BLaER1 treated with 17β-estradiol and CSF1 and Interleukin-3, amounts not matched to agents 10 nM and 100 nM (cell line): ENCODE results near the gene TRIM69.

Experiments used
- H3K27ac ChIP-seq, 11 experiments: shearing (Covaris generic); formaldehyde crosslinking; 2 replicates each; pipeline ENCODE4 v1.8.1; 2022
- H3K27me3 ChIP-seq, 11 experiments: shearing (Covaris generic); formaldehyde crosslinking; 2 replicates each; pipeline ENCODE4 v1.8.1; 2022
- H3K36me3 ChIP-seq, 11 experiments: shearing (Covaris generic); formaldehyde crosslinking; 2 replicates each; pipeline ENCODE4 v1.8.1; 2022
- H3K4me1 ChIP-seq, 10 experiments: shearing (Covaris generic); formaldehyde crosslinking; 2 replicates each; pipeline ENCODE4 v1.8.1; 2022
- H3K4me2 ChIP-seq, 11 experiments: shearing (Covaris generic); formaldehyde crosslinking; 2 replicates each; pipeline ENCODE4 v1.8.1; 2022
- H3K4me3 ChIP-seq, 10 experiments: shearing (Covaris generic); formaldehyde crosslinking; 2 replicates each; pipeline ENCODE4 v1.8.1; 2022
- H3K9ac ChIP-seq, 11 experiments: shearing (Covaris generic); formaldehyde crosslinking; 2 replicates each; pipeline ENCODE4 v1.8.1; 2022
- H3K9me3 ChIP-seq, 11 experiments: shearing (Covaris generic); formaldehyde crosslinking; replicated peaks in 1 of 11; 2 replicates each; pipeline ENCODE4 v1.8.1; 2022
- H4K20me1 ChIP-seq, 11 experiments: shearing (Covaris generic); formaldehyde crosslinking; 2 replicates each; pipeline ENCODE4 v1.8.1; 2022
- Cebpa-rat ChIP-seq, 11 experiments: shearing (Covaris generic); IDR thresholded peaks; 2 replicates each; pipeline ENCODE4 v1.8.1; 2022

TRIM69 gene

GRCh38 chr15:44705986-44706385, 30.3 kb upstream of the TRIM69 start:
- Histone ChIP-seq H3K4me2 (no peak overlapping the region), H3K9ac (no peak overlapping the region), H3K36me3 (peaks cover 0 to 15% (median 0%) of the 10 kb centered on the region in 11 experiments; a peak in 6 of 22 replicates), H3K9me3 (peaks cover 35 to 57% (median 49%) of the 10 kb centered on the region in 11 experiments), H3K27me3 (no peaks in the 10 kb centered on the region), H3K4me3 (no peak overlapping the region), H4K20me1 (no peaks in the 10 kb centered on the region), H3K27ac (no peak overlapping the region), H3K4me1 (peaks cover 6 to 14% (median 10%) of the 10 kb centered on the region in 10 experiments)
- TF ChIP-seq Cebpa-rat (IDR thresholded peaks at IDR 0.05), result no peak

GRCh38 chr15:44706401-44706800, 29.9 kb upstream of the TRIM69 start:
- Histone ChIP-seq H3K4me3 (no peak overlapping the region), H3K27me3 (no peaks in the 10 kb centered on the region), H3K36me3 (peaks cover 0 to 15% (median 0%) of the 10 kb centered on the region in 11 experiments; a peak in 6 of 22 replicates), H3K4me2 (no peak overlapping the region), H3K9ac (no peak overlapping the region), H3K4me1 (peaks cover 6 to 14% (median 10%) of the 10 kb centered on the region in 10 experiments), H4K20me1 (peaks cover 0 to under 1% (median 0%) of the 10 kb centered on the region in 11 experiments; a peak in 5 of 22 replicates), H3K27ac (no peak overlapping the region), H3K9me3 (peaks cover 33 to 53% (median 45%) of the 10 kb centered on the region in 11 experiments)
- TF ChIP-seq Cebpa-rat (IDR thresholded peaks at IDR 0.05), result no peak

- Histone ChIP-seq H3K27me3 (no peaks in the 10 kb centered on the region), H3K27ac (no peak overlapping the region), H3K9me3 (peaks cover 26 to 46% (median 38%) of the 10 kb centered on the region in 11 experiments), H3K4me2 (no peak overlapping the region), H3K36me3 (peaks cover 0 to 15% (median 0%) of the 10 kb centered on the region in 11 experiments; a peak in 6 of 22 replicates), H3K9ac (no peak overlapping the region), H4K20me1 (peaks cover 5 to 7% (median 6%) of the 10 kb centered on the region in 11 experiments; a peak in 20 of 22 replicates), H3K4me1 (peaks cover 6 to 14% (median 10%) of the 10 kb centered on the region in 10 experiments), H3K4me3 (no peak overlapping the region)
- no peak for TF ChIP-seq Cebpa-rat (IDR thresholded peaks at IDR 0.05)
These were observed 29.2 kb upstream of the TRIM69 start for GRCh38 chr15:44706946-44707636.

GRCh38 chr15:44710236-44711095, 25.9 kb upstream of the TRIM69 start:
- peaks cover under 1 to 16% (median 5%) of the 10 kb centered on the region in 11 experiments; a peak in 13 of 22 replicates for H3K9me3 ChIP-seq
- peaks cover 38 to 41% (median 40%) of the 10 kb centered on the region in 11 experiments for H4K20me1 ChIP-seq
- H3K36me3 ChIP-seq, result peaks cover 16 to 38% (median 28%) of the 10 kb centered on the region in 11 experiments
- H3K4me2 ChIP-seq, result peak overlapping the region; percentile 70 to 93 (median 75)
- H3K4me3 ChIP-seq, result peak overlapping the region; percentile 86 to 98 (median 96)
- peak overlapping the region; percentile 97 to 100 (median 99) for H3K9ac ChIP-seq
- H3K27me3 ChIP-seq, result no peaks in the 10 kb centered on the region
- no peak for TF ChIP-seq Cebpa-rat (IDR thresholded peaks at IDR 0.05)
- peak overlapping the region; percentile 97 to 100 (median 99) for H3K27ac ChIP-seq
- peaks cover 27 to 39% (median 33%) of the 10 kb centered on the region in 10 experiments for H3K4me1 ChIP-seq

- Histone ChIP-seq H3K9ac (peak within 1 kb of the TSS; percentile 97 to 100 (median 99)), H3K4me3 (peak within 1 kb of the TSS; percentile 86 to 98 (median 96)), H3K9me3 (peaks cover 0 to 8% (median 0%) of the 10 kb centered on the region in 11 experiments; a peak in 3 of 22 replicates), H3K4me2 (peak within 1 kb of the TSS; percentile 81 to 97 (median 88)), H3K4me1 (peaks cover 33 to 45% (median 40%) of the 10 kb centered on the region in 10 experiments), H3K27me3 (no peaks in the 10 kb centered on the region), H4K20me1 (peaks cover 45 to 48% (median 47%) of the 10 kb centered on the region in 11 experiments), H3K36me3 (peaks cover 24 to 45% (median 35%) of the 10 kb centered on the region in 11 experiments), H3K27ac (peak within 1 kb of the TSS; percentile 97 to 100 (median 99))
- TF ChIP-seq Cebpa-rat (IDR thresholded peaks at IDR 0.05), result no peak
These were observed 25.1 kb upstream of the TRIM69 start, which contains the start of the genes B2M and PATL2 for GRCh38 chr15:44711096-44711742. Gene B2M (plus strand): TSS chr15:44711517. CDS start chr15:44711547, 30 bp downstream. Gene PATL2 (minus strand): TSS chr15:44711323. CDS start chr15:44676490, 34,833 bp downstream.

GRCh38 chr15:44711743-44712345, 24.5 kb upstream of the TRIM69 start:
- peak overlapping the region; percentile 86 to 98 (median 96) for H3K4me3 ChIP-seq
- H4K20me1 ChIP-seq, result peaks cover 51 to 55% (median 54%) of the 10 kb centered on the region in 11 experiments
- H3K4me2 ChIP-seq, result peak overlapping the region; percentile 81 to 97 (median 88)
- peak overlapping the region; percentile 97 to 100 (median 99) for H3K9ac ChIP-seq
- peaks cover 0 to 2% (median 0%) of the 10 kb centered on the region in 11 experiments; a peak in 1 of 22 replicates for H3K9me3 ChIP-seq
- H3K4me1 ChIP-seq, result peaks cover 33 to 47% (median 45%) of the 10 kb centered on the region in 10 experiments
- H3K27ac ChIP-seq, result peak overlapping the region; percentile 97 to 100 (median 99)
- TF ChIP-seq Cebpa-rat (IDR thresholded peaks at IDR 0.05), result no peak
- H3K27me3 ChIP-seq, result no peaks in the 10 kb centered on the region
- peaks cover 30 to 51% (median 40%) of the 10 kb centered on the region in 11 experiments for H3K36me3 ChIP-seq

- Histone ChIP-seq H3K9me3 (no peaks in the 10 kb centered on the region), H3K4me1 (peaks cover 39 to 53% (median 46%) of the 10 kb centered on the region in 10 experiments), H3K4me3 (peak overlapping the region; percentile 86 to 98 (median 96)), H3K27me3 (no peaks in the 10 kb centered on the region), H4K20me1 (peaks cover 58 to 61% (median 60%) of the 10 kb centered on the region in 11 experiments), H3K36me3 (peaks cover 37 to 51% (median 45%) of the 10 kb centered on the region in 11 experiments), H3K4me2 (peak overlapping the region; percentile 81 to 97 (median 88)), H3K27ac (peak overlapping the region; percentile 97 to 100 (median 99)), H3K9ac (peak overlapping the region; percentile 97 to 100 (median 99))
- no peak for TF ChIP-seq Cebpa-rat (IDR thresholded peaks at IDR 0.05)
These were observed 23.9 kb upstream of the TRIM69 start for GRCh38 chr15:44712346-44713005.
